Measurements from ENCODE around the gene ANAPC1.
A peak's percentile ranks its signal among the peaks of the same experiment; 100 is the strongest.

DNA sequence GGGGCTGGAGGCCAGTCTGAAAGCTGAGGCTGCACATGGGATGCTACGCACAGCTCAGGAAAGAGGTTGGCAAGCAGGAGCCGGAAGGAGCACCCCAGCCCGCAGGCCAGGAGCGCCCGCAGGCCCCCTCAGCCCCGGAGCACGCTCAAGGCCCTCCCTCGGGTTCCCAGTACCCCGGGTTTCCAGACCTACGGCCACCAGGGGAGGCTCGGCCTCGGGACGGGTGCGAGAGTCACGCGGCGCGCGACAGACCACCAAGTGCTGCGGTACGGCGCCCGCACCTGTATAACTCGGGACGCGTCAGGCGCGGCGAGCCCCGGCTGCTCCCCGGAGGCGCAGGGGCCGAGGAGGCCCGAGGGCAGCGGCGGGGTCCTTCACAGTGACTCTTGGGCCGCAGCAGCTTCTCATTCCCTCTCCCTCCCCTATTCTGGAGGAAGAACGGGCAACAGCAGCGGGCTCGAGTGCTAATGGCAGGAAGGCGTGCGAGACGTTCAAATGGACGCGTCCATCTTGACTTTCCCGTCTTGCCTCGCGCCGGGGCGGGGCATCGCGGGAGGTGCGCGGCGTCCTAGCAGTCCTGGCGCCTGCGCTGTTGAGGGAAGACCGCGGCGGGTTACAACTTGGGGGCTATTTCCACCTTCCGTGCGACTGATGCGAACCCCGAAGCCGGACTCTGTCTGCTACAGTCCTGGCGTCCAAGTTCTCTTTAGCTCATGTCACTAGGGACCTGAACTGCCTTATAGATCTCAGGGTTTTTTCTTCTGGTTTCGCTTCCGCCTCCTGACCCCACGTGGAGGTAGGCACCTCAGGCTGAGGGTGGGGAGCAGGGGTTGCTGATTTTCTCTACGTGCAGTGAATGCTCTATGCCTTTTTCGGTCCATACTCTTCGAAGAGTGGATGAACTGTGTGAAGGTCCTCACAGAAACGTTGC, at the start of gene ANAPC1:
- TF ChIP-seq, protein P1, sequence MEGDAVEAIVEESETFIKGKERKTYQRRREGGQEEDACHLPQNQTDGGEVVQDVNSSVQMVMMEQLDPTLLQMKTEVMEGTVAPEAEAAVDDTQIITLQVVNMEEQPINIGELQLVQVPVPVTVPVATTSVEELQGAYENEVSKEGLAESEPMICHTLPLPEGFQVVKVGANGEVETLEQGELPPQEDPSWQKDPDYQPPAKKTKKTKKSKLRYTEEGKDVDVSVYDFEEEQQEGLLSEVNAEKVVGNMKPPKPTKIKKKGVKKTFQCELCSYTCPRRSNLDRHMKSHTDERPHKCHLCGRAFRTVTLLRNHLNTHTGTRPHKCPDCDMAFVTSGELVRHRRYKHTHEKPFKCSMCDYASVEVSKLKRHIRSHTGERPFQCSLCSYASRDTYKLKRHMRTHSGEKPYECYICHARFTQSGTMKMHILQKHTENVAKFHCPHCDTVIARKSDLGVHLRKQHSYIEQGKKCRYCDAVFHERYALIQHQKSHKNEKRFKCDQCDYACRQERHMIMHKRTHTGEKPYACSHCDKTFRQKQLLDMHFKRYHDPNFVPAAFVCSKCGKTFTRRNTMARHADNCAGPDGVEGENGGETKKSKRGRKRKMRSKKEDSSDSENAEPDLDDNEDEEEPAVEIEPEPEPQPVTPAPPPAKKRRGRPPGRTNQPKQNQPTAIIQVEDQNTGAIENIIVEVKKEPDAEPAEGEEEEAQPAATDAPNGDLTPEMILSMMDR (IDR thresholded peaks at IDR 0.05; ENCODE audit: borderline replicate concordance, extremely low read depth, low read length, poor library complexity, severe bottlenecking), result peak; percentile 3
- TF ChIP-seq EZH2 (IDR thresholded peaks at IDR 0.05; ENCODE audit: borderline replicate concordance, low read depth, low read length, severe bottlenecking), result no peak
